ENCODE data around the gene LIN37.

LIN37 gene

DNA sequence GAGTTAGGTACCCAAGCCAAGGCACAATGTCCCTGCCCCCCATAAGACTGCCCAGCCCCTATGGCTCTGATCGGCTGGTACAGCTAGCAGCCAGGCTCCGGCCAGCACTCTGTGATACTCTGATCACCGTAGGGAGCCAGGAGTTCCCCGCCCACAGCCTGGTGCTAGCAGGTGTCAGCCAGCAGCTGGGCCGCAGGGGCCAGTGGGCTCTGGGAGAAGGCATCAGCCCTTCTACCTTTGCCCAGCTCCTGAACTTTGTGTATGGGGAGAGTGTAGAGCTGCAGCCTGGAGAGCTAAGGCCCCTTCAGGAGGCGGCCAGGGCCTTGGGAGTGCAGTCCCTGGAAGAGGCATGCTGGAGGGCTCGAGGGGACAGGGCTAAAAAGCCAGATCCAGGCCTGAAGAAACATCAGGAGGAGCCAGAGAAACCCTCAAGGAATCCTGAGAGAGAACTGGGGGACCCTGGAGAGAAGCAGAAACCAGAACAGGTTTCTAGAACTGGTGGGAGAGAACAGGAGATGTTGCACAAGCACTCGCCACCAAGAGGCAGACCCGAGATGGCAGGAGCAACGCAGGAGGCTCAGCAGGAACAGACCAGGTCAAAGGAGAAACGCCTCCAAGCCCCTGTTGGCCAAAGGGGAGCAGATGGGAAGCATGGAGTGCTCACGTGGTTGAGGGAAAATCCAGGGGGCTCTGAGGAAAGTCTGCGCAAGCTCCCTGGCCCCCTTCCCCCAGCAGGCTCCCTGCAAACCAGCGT, 33.6 kb upstream of the LIN37 start:
- H3K27me3 ChIP-seq (ENCODE audit: control insufficient read depth in 1 of 2, insufficient read depth in 2 of 2, low read length in 2 of 2): no peaks in the 10 kb centered on the region
- no peak overlapping the region for H3K9ac ChIP-seq (ENCODE audit: low read length)
- no peaks in the 10 kb centered on the region for H3K9me3 ChIP-seq (ENCODE audit: low read length)
- no peak overlapping the region for H3K4me3 ChIP-seq (ENCODE audit: low read depth in 1 of 2, low read length in 2 of 2)
- H3K27ac ChIP-seq (ENCODE audit: low read depth, low read length): no peak overlapping the region
- peaks cover 2% of the 10 kb centered on the region for H3K36me3 ChIP-seq (ENCODE audit: insufficient read depth, low read length)
- peaks cover 21% of the 10 kb centered on the region for H3K4me1 ChIP-seq (ENCODE audit: insufficient read depth, low read length)

DNA sequence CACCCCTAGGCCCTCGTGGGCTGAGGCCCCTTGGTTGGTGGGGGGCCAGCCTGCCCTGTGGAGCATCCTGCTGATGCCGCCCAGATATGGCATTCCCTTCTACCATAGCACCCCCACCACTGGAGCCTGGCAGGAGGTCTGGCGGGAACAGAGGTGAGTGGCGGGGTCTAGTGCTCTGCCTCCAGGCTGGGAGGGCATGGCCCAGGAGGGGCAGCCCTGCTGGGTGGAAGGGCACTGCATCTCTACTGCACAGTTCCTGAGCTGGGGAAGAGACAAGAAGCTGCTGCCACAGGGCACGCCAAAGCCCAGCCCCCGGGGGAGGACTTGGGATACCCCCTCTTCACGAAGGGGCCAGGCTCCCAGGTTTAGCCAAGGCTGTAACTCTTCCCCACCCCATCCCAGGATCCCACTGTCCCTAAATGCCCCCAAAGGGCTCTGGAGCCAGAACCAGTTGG, 33.0 kb upstream of the LIN37 start:
- Histone ChIP-seq H3K4me3 (ENCODE audit: low read depth in 1 of 2, low read length in 2 of 2) (peak overlapping the region in 1 of 2 donors; percentile 77), H3K27me3 (ENCODE audit: control insufficient read depth in 1 of 2, insufficient read depth in 2 of 2, low read length in 2 of 2) (no peaks in the 10 kb centered on the region), H3K9me3 (ENCODE audit: low read length) (no peaks in the 10 kb centered on the region), H3K36me3 (ENCODE audit: insufficient read depth, low read length) (peaks cover 8% of the 10 kb centered on the region), H3K27ac (ENCODE audit: low read depth, low read length) (peak overlapping the region; percentile 90), H3K4me1 (ENCODE audit: insufficient read depth, low read length) (peaks cover 21% of the 10 kb centered on the region), H3K9ac (ENCODE audit: low read length) (peak overlapping the region; percentile 61)

DNA sequence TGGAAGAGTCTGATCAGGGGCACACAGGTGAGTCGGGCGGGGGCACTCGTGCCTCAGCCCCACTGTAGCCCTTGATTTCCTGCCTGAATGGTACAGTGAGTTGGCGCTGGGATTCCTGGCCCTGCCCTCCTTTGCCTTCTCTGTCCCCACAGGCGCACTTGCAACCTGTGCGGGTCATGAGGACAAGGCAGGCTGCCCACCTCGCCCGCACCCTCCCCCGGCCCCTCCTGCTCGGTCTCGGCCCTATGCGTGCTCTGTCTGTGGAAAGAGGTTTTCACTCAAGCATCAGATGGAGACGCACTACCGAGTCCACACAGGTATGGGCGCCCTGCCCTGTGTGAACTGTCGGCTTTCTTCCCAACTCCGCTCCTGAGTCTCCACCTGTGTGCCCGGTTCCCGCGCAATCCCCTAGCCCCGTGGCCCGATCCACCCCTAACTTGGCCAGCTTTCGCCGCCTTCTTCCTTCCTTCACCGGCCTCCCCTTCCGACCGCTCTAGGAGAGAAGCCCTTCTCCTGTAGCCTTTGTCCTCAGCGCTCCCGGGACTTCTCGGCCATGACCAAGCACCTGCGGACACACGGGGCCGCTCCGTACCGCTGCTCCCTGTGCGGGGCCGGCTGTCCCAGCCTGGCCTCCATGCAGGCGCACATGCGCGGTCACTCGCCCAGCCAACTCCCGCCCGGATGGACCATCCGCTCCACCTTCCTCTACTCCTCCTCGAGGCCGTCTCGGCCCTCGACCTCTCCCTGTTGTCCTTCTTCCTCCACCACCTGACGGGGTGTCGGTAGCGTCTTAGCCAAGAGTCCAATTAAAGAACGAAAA, 32.2 kb upstream of the LIN37 start:
- Histone ChIP-seq H3K36me3 (ENCODE audit: insufficient read depth, low read length) (peaks cover 8% of the 10 kb centered on the region), H3K4me3 (ENCODE audit: low read depth in 1 of 2, low read length in 2 of 2) (peak overlapping the region; percentile 77 to 92), H3K27ac (ENCODE audit: low read depth, low read length) (peak overlapping the region; percentile 90), H3K9me3 (ENCODE audit: low read length) (no peaks in the 10 kb centered on the region), H3K9ac (ENCODE audit: low read length) (peak overlapping the region; percentile 61), H3K4me1 (ENCODE audit: insufficient read depth, low read length) (peaks cover 21% of the 10 kb centered on the region), H3K27me3 (ENCODE audit: control insufficient read depth in 1 of 2, insufficient read depth in 2 of 2, low read length in 2 of 2) (no peaks in the 10 kb centered on the region)

DNA sequence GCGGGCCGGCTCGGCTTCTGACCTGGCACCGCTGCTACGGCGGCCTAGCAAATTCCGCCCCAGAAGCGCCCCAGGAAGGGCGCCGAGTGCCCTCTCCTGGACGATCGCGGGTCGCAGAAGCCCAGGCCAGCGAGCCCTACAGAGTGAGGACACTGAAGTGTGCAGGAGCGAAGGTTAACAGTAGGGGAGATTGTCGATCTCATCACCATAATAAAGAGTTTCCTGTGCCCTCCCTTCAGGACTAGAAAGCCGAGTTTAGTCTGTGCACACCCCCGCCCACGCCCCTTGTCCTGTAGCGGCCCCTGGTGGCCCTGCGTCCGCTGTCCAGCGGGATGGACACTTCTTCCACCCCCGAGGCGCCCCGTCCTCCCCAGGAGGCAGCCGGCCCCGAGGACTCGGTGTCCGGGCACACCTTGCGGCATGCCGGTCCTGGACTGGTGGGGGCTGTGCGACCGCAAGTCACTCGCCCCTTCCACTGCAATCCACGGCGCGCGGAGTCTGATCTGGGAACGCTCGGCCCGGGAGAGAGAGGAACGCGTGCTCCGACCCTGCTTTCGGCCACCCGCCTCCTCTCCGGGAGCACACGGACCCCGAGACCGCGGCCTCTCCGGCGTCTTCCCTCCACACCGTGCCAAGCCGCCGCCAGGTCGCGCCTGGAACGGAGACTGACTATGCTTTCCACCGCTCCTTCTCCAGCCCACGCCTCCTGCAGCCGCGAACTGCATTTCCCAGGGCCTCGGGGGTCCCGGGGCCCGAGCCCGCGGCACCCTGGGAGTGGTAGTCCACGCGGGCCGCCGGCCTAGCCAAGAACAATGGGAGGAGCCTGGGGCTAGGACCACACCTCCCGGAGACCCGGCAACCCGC, 31.3 kb upstream of the LIN37 start:
- Histone ChIP-seq H3K4me1 (ENCODE audit: insufficient read depth, low read length) (peaks cover 21% of the 10 kb centered on the region), H3K9ac (ENCODE audit: low read length) (peak overlapping the region; percentile 61), H3K9me3 (ENCODE audit: low read length) (no peaks in the 10 kb centered on the region), H3K27me3 (ENCODE audit: control insufficient read depth in 1 of 2, insufficient read depth in 2 of 2, low read length in 2 of 2) (no peaks in the 10 kb centered on the region), H3K4me3 (ENCODE audit: low read depth in 1 of 2, low read length in 2 of 2) (peak overlapping the region; percentile 77 to 92), H3K36me3 (ENCODE audit: insufficient read depth, low read length) (peaks cover 15% of the 10 kb centered on the region), H3K27ac (ENCODE audit: low read depth, low read length) (peak overlapping the region; percentile 90)

DNA sequence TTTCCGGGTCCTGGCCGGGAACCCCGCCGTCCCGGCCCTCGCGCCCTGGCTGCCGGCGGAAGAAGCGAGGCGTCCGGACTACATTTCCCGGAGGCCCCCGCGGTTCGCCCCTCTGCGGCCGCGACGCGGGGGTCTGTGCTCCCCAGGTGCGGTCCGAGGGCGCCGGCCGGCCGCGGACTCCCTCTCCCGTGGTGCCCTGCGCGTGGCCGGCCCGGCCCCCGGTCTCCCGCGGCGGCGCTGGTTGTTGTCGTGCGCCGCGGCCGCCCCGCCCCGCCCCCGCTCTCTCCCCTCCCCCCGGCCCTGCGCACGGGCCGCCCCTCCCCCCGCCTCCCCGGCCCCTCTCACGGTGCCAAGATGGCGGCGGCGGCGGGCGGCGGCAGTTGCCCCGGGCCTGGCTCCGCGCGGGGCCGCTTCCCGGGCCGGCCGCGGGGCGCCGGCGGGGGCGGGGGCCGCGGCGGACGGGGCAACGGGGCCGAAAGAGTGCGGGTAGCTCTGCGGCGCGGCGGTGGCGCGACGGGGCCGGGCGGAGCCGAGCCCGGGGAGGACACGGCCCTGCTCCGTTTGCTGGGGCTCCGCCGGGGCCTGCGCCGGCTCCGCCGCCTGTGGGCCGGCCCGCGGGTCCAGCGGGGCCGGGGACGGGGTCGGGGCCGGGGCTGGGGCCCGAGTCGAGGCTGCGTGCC, 30.6 kb upstream of the LIN37 start, which contains the start of gene KMT2B:
KMT2B (plus strand) TSS at position 339 of the 680 bp plus-strand sequence; CDS start at position 355, 16 bp downstream.
- Histone ChIP-seq H3K36me3 (ENCODE audit: insufficient read depth, low read length) (peaks cover 23% of the 10 kb centered on the region), H3K4me3 (ENCODE audit: low read depth in 1 of 2, low read length in 2 of 2) (peak within 1 kb of the TSS; percentile 81 to 92), H3K27ac (ENCODE audit: low read depth, low read length) (peak within 1 kb of the TSS; percentile 90), H3K9me3 (ENCODE audit: low read length) (no peaks in the 10 kb centered on the region), H3K4me1 (ENCODE audit: insufficient read depth, low read length) (peaks cover 21% of the 10 kb centered on the region), H3K27me3 (ENCODE audit: control insufficient read depth in 1 of 2, insufficient read depth in 2 of 2, low read length in 2 of 2) (no peaks in the 10 kb centered on the region), H3K9ac (ENCODE audit: low read length) (peak within 1 kb of the TSS; percentile 68)

DNA sequence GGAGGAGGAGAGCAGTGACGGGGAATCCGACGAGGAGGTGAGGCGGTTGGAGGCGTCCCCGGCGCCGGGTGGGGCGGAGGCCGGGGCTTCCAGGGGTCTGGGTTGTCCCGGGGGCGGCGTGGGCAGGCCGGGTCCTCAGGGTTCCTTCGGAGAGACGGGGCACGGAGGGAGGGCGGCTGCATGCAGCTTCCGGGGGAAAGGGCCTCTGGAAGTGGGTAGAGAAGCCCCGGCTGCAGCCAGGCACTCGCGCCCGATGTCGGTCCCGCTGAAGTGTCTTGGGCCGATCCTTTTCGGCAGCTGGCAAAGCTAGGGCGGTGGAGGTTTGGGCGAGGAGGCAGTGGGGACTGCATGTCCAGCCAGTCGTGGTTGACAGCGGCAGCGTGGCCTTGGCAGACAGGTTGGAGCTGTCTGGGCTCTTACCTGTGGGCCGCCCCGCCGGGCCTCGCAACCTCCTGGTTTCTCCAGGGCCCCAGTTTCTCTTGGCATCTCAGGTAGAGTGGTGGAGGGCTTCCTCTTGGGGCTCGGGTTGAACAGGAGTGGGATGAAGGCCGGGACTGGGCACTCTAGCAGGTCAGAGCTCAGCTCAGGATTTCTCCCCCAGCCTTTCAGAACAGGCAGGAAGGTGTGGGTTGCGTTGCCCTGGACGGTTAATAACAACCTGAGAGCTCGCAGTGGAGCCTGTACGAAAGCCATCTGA, 29.9 kb upstream of the LIN37 start:
- no peaks in the 10 kb centered on the region for H3K27me3 ChIP-seq (ENCODE audit: control insufficient read depth in 1 of 2, insufficient read depth in 2 of 2, low read length in 2 of 2)

DNA sequence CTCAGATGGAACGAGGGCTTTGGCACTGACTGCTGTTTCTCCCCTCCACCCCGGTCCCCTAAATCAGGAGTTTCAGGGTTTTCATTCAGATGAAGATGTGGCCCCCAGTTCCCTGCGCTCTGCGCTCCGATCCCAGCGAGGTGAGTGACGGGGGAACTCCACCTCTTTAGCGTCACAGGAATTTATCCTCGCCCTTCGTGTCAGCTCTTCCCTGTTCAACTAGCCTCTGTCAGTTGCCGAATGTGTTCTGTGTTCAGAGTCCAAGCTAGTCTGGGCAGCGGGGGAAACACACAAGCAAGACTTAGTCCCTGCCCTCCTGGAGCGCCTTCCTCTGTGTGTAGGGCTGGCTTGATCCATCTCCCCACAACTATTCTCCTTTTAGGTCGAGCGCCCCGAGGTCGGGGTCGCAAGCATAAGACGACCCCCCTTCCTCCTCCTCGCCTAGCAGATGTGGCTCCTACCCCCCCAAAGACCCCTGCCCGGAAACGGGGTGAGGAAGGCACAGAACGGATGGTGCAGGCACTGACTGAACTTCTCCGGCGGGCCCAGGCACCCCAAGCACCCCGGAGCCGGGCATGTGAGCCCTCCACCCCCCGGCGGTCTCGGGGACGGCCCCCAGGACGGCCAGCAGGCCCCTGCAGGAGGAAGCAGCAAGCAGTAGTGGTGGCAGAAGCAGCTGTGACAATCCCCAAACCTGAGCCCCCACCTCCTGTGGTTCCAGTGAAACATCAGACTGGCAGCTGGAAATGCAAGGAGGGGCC, 28.8 kb upstream of the LIN37 start:
- Histone ChIP-seq H3K4me3 (ENCODE audit: low read depth in 1 of 2, low read length in 2 of 2) (peak overlapping the region in 1 of 2 donors; percentile 81), H3K36me3 (ENCODE audit: insufficient read depth, low read length) (peaks cover 40% of the 10 kb centered on the region), H3K27ac (ENCODE audit: low read depth, low read length) (peak overlapping the region; percentile 20), H3K9ac (ENCODE audit: low read length) (no peak overlapping the region), H3K4me1 (ENCODE audit: insufficient read depth, low read length) (peaks cover 21% of the 10 kb centered on the region), H3K27me3 (ENCODE audit: control insufficient read depth in 1 of 2, insufficient read depth in 2 of 2, low read length in 2 of 2) (no peaks in the 10 kb centered on the region), H3K9me3 (ENCODE audit: low read length) (no peaks in the 10 kb centered on the region)

More for the DNA sequence above, 29.9 kb upstream of the LIN37 start:
- peak overlapping the region; percentile 84 for H3K27ac ChIP-seq (ENCODE audit: low read depth, low read length)
- peaks cover 30% of the 10 kb centered on the region for H3K36me3 ChIP-seq (ENCODE audit: insufficient read depth, low read length)
- H3K4me3 ChIP-seq (ENCODE audit: low read depth in 1 of 2, low read length in 2 of 2): peak overlapping the region; percentile 81 to 89
- peak overlapping the region; percentile 68 for H3K9ac ChIP-seq (ENCODE audit: low read length)
- H3K4me1 ChIP-seq (ENCODE audit: insufficient read depth, low read length): peaks cover 21% of the 10 kb centered on the region
- no peaks in the 10 kb centered on the region for H3K9me3 ChIP-seq (ENCODE audit: low read length)

DNA sequence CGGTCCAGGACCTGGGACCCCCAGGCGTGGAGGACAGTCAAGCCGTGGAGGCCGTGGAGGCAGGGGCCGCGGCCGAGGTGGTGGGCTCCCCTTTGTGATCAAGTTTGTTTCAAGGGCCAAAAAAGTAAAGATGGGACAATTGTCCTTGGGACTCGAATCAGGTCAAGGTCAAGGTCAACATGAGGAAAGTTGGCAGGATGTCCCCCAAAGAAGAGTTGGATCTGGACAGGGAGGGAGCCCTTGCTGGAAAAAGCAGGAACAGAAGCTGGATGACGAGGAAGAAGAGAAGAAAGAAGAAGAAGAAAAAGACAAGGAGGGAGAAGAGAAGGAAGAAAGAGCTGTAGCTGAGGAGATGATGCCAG, 28.2 kb upstream of the LIN37 start:
- H3K27ac ChIP-seq (ENCODE audit: low read depth, low read length): no peak overlapping the region
- H3K9ac ChIP-seq (ENCODE audit: low read length): no peak overlapping the region
- H3K36me3 ChIP-seq (ENCODE audit: insufficient read depth, low read length): peaks cover 46% of the 10 kb centered on the region
- no peaks in the 10 kb centered on the region for H3K9me3 ChIP-seq (ENCODE audit: low read length)
- H3K4me3 ChIP-seq (ENCODE audit: low read depth in 1 of 2, low read length in 2 of 2): no peak overlapping the region
- H3K27me3 ChIP-seq (ENCODE audit: control insufficient read depth in 1 of 2, insufficient read depth in 2 of 2, low read length in 2 of 2): no peaks in the 10 kb centered on the region
- peaks cover 21% of the 10 kb centered on the region for H3K4me1 ChIP-seq (ENCODE audit: insufficient read depth, low read length)

DNA sequence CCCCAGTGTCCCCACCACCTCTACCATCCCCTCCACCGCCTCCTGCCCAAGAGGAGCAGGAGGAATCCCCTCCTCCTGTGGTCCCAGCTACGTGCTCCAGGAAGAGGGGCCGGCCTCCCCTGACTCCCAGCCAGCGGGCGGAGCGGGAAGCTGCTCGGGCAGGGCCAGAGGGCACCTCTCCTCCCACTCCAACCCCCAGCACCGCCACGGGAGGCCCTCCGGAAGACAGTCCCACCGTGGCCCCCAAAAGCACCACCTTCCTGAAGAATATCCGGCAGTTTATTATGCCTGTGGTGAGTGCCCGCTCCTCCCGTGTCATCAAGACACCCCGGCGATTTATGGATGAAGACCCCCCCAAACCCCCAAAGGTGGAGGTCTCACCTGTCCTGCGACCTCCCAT, 27.7 kb upstream of the LIN37 start:
- Histone ChIP-seq H3K4me1 (ENCODE audit: insufficient read depth, low read length) (peaks cover 18% of the 10 kb centered on the region), H3K36me3 (ENCODE audit: insufficient read depth, low read length) (peaks cover 51% of the 10 kb centered on the region), H3K27ac (ENCODE audit: low read depth, low read length) (no peak overlapping the region), H3K9ac (ENCODE audit: low read length) (no peak overlapping the region), H3K4me3 (ENCODE audit: low read depth in 1 of 2, low read length in 2 of 2) (no peak overlapping the region), H3K27me3 (ENCODE audit: control insufficient read depth in 1 of 2, insufficient read depth in 2 of 2, low read length in 2 of 2) (no peaks in the 10 kb centered on the region), H3K9me3 (ENCODE audit: low read length) (no peaks in the 10 kb centered on the region)

DNA sequence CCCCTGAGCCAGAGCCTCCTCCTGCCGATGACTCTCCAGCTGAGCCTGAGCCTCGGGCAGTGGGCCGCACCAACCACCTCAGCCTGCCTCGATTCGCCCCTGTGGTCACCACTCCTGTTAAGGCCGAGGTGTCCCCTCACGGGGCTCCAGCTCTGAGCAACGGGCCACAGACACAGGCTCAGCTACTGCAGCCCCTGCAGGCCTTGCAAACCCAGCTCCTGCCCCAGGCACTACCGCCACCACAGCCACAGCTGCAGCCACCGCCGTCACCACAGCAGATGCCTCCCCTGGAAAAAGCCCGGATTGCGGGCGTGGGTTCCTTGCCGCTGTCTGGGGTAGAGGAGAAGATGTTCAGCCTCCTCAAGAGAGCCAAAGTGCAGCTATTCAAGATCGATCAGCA, 27.0 kb upstream of the LIN37 start:
- no peaks in the 10 kb centered on the region for H3K9me3 ChIP-seq (ENCODE audit: low read length)
- H3K36me3 ChIP-seq (ENCODE audit: insufficient read depth, low read length): peaks cover 58% of the 10 kb centered on the region
- peaks cover 11% of the 10 kb centered on the region for H3K4me1 ChIP-seq (ENCODE audit: insufficient read depth, low read length)
- H3K4me3 ChIP-seq (ENCODE audit: low read depth in 1 of 2, low read length in 2 of 2): no peak overlapping the region
- H3K27ac ChIP-seq (ENCODE audit: low read depth, low read length): no peak overlapping the region
- no peaks in the 10 kb centered on the region for H3K27me3 ChIP-seq (ENCODE audit: control insufficient read depth in 1 of 2, insufficient read depth in 2 of 2, low read length in 2 of 2)
- H3K9ac ChIP-seq (ENCODE audit: low read length): no peak overlapping the region
